Neural cell (in vitro differentiated cells): ENCODE measurements around the gene GTF2H1.

Experiments used
- CTCF ChIP-seq: fragments of 450-650 bp; IDR thresholded peaks from 2 replicates; pipeline ENCODE4 v1.5.1; 2014; ENCODE audit warnings: antibody characterized with exemption, mild to moderate bottlenecking, moderate library complexity; ENCODE audit not compliant: poor library complexity, severe bottlenecking
- EZH2 ChIP-seq: fragments of 200-600, 300-800 bp; shearing (Covaris generic), sonication (generic); IDR thresholded peaks from 2 replicates; pipeline ENCODE4 v1.6.1; 2014; ENCODE audit warnings: antibody characterized with exemption, low read length, borderline replicate concordance, mild to moderate bottlenecking; ENCODE audit not compliant: insufficient read depth, poor library complexity, severe bottlenecking
- MXI1 ChIP-seq: fragments of 450-650 bp; conservative IDR thresholded peaks from 2 replicates; pipeline ENCODE4 v1.6.1; 2014; ENCODE audit warnings: antibody characterized with exemption, mild to moderate bottlenecking; ENCODE audit not compliant: poor library complexity, severe bottlenecking
- POLR2AphosphoS5 ChIP-seq: IDR thresholded peaks from 2 replicates; pipeline ENCODE4 v1.6.1; 2012
- RAD21 ChIP-seq: fragments of 450-650 bp; conservative IDR thresholded peaks from 2 replicates; pipeline ENCODE4 v1.6.1; 2014; ENCODE audit warnings: antibody characterized with exemption, mild to moderate bottlenecking, moderate library complexity
- REST ChIP-seq: IDR thresholded peaks from 2 replicates; pipeline ENCODE4 v1.6.1; 2012; ENCODE audit warnings: borderline replicate concordance
- SMC3 ChIP-seq: fragments of 450-650 bp; conservative IDR thresholded peaks from 2 replicates; pipeline ENCODE4 v1.6.1; 2014; ENCODE audit warnings: antibody characterized with exemption, mild to moderate bottlenecking, moderate library complexity; ENCODE audit not compliant: poor library complexity

- TF ChIP-seq POLR2AphosphoS5 (no peak), CTCF (no peak), REST (no peak), SMC3 (no peak), EZH2 (no peak), MXI1 (no peak), RAD21 (no peak)
Measured at GRCh38 chr11:18320617-18321016, 1.8 kb upstream of the GTF2H1 start.
